MM.1S (cell line): ENCODE results near the gene ADNP2.

Experiments
- DNase-seq: peaks from one replicate; pipeline ENCODE4 v3.0.0-alpha.2; 2015
- H2AFZ ChIP-seq: fragments of 300-600 bp; sonication (generic); 2 replicates; pipeline ENCODE4 v1.6.0; 2016; ENCODE audit warnings: antibody characterized with exemption, low read length
- H3F3A ChIP-seq: fragments of 300-600 bp; sonication (generic); 2 replicates; pipeline ENCODE4 v1.6.1; 2016; ENCODE audit warnings: mild to moderate bottlenecking, antibody characterized with exemption, low read length, moderate library complexity, mixed read lengths; ENCODE audit not compliant: insufficient read depth
- H3K27ac ChIP-seq: fragments of 300-600 bp; sonication (generic); 2 replicates; pipeline ENCODE4 v1.5.1; 2016; ENCODE audit warnings: mild to moderate bottlenecking, low read length
- H3K27me3 ChIP-seq: fragments of 300-600 bp; sonication (generic); replicated peaks from 2 replicates; pipeline ENCODE4 v1.6.0; 2016; ENCODE audit warnings: low read length; ENCODE audit not compliant: insufficient read depth
- H3K36me3 ChIP-seq: fragments of 300-600 bp; sonication (generic); replicated peaks from 2 replicates; pipeline ENCODE4 v1.6.1; 2016; ENCODE audit warnings: mild to moderate bottlenecking, low read length, mixed read lengths; ENCODE audit not compliant: insufficient read depth
- H3K4me1 ChIP-seq: fragments of 300-600 bp; sonication (generic); 2 replicates; pipeline ENCODE4 v1.6.1; 2016; ENCODE audit warnings: low read length, mixed read lengths
- H3K4me2 ChIP-seq: fragments of 300-600 bp; sonication (generic); 2 replicates; pipeline ENCODE4 v1.6.0; 2016; ENCODE audit warnings: low read depth, low read length
- H3K4me3 ChIP-seq: fragments of 300-600 bp; sonication (generic); 2 replicates; pipeline ENCODE4 v1.5.1; 2016; ENCODE audit warnings: low read length, mixed read lengths
- H3K79me2 ChIP-seq: fragments of 300-600 bp; sonication (generic); 2 replicates; pipeline ENCODE4 v1.6.1; 2016; ENCODE audit warnings: mixed run types, low read length, mixed read lengths
- H3K9ac ChIP-seq: fragments of 300-600 bp; sonication (generic); 2 replicates; pipeline ENCODE4 v1.6.1; 2016; ENCODE audit warnings: low read length, mixed read lengths
- H3K9me2 ChIP-seq: fragments of 300-600 bp; sonication (generic); replicated peaks from 2 replicates; pipeline ENCODE4 v1.6.1; 2016; ENCODE audit warnings: mild to moderate bottlenecking, low read length, mixed read lengths; ENCODE audit not compliant: insufficient read depth
- H3K9me3 ChIP-seq: fragments of 300-600 bp; sonication (generic); replicated peaks from 2 replicates; pipeline ENCODE4 v1.6.1; 2016; ENCODE audit warnings: mild to moderate bottlenecking, low read length, mixed read lengths; ENCODE audit not compliant: insufficient read depth
- H4K20me1 ChIP-seq: fragments of 300-600 bp; sonication (generic); 2 replicates; pipeline ENCODE4 v1.6.1; 2016; ENCODE audit warnings: mild to moderate bottlenecking, low read length, moderate library complexity, mixed read lengths; ENCODE audit not compliant: insufficient read depth
- EZH2 ChIP-seq: fragments of 300-600 bp; sonication (generic); optimal IDR thresholded peaks from 2 replicates; pipeline ENCODE3; 2017; ENCODE audit warnings: low read depth, mild to moderate bottlenecking, antibody characterized with exemption, low read length, mixed read lengths
- EZH2phosphoT487 ChIP-seq: fragments of 300-600 bp; sonication (generic); IDR thresholded peaks from 2 replicates; pipeline ENCODE4 v1.6.1; 2018; ENCODE audit warnings: antibody characterized with exemption, low read length
- TF ChIP-seq, protein P1 (sequence below): fragments of 300-600 bp; sonication (generic); IDR thresholded peaks from 2 replicates; pipeline ENCODE4 v1.5.1; 2016; ENCODE audit warnings: antibody characterized with exemption, low read length, mixed read lengths

ADNP2 gene

DNA sequence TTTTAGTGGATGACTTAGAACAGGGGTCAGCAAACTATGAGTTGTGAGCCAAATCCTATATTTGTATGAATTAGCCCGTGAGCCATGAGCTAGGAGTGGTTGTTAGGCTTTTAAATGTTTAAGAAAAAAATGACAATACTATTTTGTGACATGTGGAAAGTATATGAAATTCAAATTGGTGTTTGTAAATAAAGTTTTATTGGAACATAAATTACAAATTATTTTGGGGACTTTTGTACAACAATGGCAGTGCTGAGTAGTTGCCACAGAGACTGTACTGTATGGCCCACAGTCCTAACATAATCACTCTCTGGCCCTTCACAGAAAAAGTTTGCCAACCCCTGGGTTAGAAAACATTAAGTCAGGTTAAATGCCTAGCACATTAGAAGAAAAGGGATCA, 26.1 kb downstream of the ADNP2 start:
- Histone ChIP-seq H3K9me2 (no peaks in the 10 kb centered on the region), H3F3A (no peaks in the 10 kb centered on the region), H3K27ac (no peak overlapping the region), H3K4me3 (no peak overlapping the region), H3K9ac (no peak overlapping the region), H3K4me1 (no peaks in the 10 kb centered on the region), H3K36me3 (no peaks in the 10 kb centered on the region), H3K4me2 (no peak overlapping the region), H4K20me1 (no peaks in the 10 kb centered on the region), H3K79me2 (0 out of 2 replicates have a peak, but pooled peaks cover 5% of the 10 kb centered on the region), H2AFZ (no peak overlapping the region), H3K27me3 (no peaks in the 10 kb centered on the region), H3K9me3 (no peaks in the 10 kb centered on the region)
- no peak for TF ChIP-seq EZH2
- TF ChIP-seq, protein P1, sequence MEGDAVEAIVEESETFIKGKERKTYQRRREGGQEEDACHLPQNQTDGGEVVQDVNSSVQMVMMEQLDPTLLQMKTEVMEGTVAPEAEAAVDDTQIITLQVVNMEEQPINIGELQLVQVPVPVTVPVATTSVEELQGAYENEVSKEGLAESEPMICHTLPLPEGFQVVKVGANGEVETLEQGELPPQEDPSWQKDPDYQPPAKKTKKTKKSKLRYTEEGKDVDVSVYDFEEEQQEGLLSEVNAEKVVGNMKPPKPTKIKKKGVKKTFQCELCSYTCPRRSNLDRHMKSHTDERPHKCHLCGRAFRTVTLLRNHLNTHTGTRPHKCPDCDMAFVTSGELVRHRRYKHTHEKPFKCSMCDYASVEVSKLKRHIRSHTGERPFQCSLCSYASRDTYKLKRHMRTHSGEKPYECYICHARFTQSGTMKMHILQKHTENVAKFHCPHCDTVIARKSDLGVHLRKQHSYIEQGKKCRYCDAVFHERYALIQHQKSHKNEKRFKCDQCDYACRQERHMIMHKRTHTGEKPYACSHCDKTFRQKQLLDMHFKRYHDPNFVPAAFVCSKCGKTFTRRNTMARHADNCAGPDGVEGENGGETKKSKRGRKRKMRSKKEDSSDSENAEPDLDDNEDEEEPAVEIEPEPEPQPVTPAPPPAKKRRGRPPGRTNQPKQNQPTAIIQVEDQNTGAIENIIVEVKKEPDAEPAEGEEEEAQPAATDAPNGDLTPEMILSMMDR: no peak
- no peak for TF ChIP-seq EZH2phosphoT487
- DNase-seq: no peak

DNA sequence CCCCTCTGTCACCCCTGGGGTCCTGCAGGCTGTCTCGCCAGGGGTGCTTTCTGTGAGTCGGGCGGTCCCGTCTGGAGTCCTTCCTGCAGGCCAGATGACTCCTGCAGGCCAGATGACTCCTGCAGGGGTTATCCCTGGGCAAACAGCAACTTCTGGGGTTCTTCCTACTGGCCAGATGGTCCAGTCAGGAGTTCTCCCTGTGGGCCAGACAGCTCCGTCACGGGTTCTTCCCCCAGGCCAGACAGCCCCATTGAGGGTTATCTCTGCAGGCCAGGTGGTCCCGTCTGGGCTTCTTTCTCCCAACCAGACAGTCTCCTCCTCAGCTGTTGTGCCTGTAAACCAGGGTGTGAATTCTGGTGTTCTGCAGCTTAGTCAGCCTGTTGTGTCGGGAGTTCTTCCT, 27.6 kb downstream of the ADNP2 start:
- Histone ChIP-seq H3F3A (no peaks in the 10 kb centered on the region), H4K20me1 (no peaks in the 10 kb centered on the region), H3K9me3 (no peaks in the 10 kb centered on the region), H3K4me2 (no peak overlapping the region), H3K27ac (no peak overlapping the region), H3K36me3 (no peaks in the 10 kb centered on the region), H3K9me2 (no peaks in the 10 kb centered on the region), H3K4me1 (no peaks in the 10 kb centered on the region), H3K9ac (no peak overlapping the region), H3K79me2 (0 out of 2 replicates have a peak, but pooled peaks cover 3% of the 10 kb centered on the region), H3K27me3 (no peaks in the 10 kb centered on the region), H3K4me3 (no peak overlapping the region), H2AFZ (no peak overlapping the region)
- TF ChIP-seq EZH2phosphoT487: no peak
- TF ChIP-seq, protein P1: no peak
- no peak for TF ChIP-seq EZH2
- DNase-seq: no peak

DNA sequence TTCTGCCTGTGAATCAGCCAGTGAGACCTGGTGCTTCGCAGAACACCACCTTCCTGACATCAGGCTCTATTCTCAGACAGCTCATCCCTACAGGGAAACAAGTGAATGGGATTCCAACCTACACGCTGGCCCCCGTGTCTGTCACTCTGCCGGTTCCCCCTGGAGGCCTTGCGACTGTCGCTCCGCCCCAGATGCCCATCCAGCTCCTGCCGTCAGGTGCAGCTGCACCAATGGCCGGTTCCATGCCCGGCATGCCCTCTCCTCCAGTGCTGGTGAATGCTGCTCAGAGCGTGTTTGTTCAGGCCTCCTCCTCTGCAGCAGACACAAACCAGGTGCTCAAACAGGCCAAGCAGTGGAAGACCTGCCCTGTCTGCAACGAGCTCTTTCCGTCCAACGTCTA, 28.1 kb downstream of the ADNP2 start:
- no peak for DNase-seq
- Histone ChIP-seq H3K36me3 (no peaks in the 10 kb centered on the region), H3K79me2 (0 out of 2 replicates have a peak, but pooled peaks cover 3% of the 10 kb centered on the region), H4K20me1 (no peaks in the 10 kb centered on the region), H3K4me3 (no peak overlapping the region), H3K4me1 (no peaks in the 10 kb centered on the region), H3K9ac (no peak overlapping the region), H3F3A (no peaks in the 10 kb centered on the region), H3K27me3 (no peaks in the 10 kb centered on the region), H3K9me2 (no peaks in the 10 kb centered on the region), H2AFZ (no peak overlapping the region), H3K4me2 (no peak overlapping the region), H3K27ac (no peak overlapping the region), H3K9me3 (no peaks in the 10 kb centered on the region)
- TF ChIP-seq EZH2phosphoT487 (no peak), EZH2 (no peak)
- TF ChIP-seq, protein P1: no peak
